Activated CD8-positive, alpha-beta memory T cell treated with anti-CD3 and anti-CD28 coated beads for 36 hours (primary cell): ENCODE results near the gene NUP37. TPM values are rescaled to one million over a fixed set of nuclear protein-coding genes. Genes with fewer than 3 reads are reported as not detected.
"Not testable (repeated sequence)": the region's sequence is repeated elsewhere in the genome, so short reads cannot be mapped to it uniquely, and the experiment has no call there.

Experiments
- CTCF ChIA-PET: fragments of 350-600 bp; sonication (Branson Sonifier 250); formaldehyde crosslinking; loops from one replicate; lab custom pipeline; 2021; ENCODE audit warnings: antibody characterized with exemption; lab: Charles Lee
- POLR2A ChIA-PET: fragments of 350-600 bp; sonication (Branson Sonifier 250); formaldehyde crosslinking; loops from one replicate; lab custom pipeline; 2021; ENCODE audit warnings: antibody characterized with exemption; lab: Charles Lee
- total RNA-seq, 2 experiments: library from RNA; stranded (reverse); gene quantifications; one replicate each; pipeline ENCODE4 v1.2.3, GENCODE V29; 2021

NUP37 gene
- total RNA-seq, 2 experiments from 2014 or later: 90.3 to 92.6 TPM

GRCh38 chr12:102096855-102097254 lies 23.1 kb downstream of the NUP37 start:
- ChIA-PET CTCF (no interaction called here), POLR2A (no interaction called here)

GRCh38 chr12:102095677-102096263 lies 24.1 kb downstream of the NUP37 start:
- ChIA-PET POLR2A (no interaction called here), CTCF (interaction anchor here (0.7 to 1.5 kb wide), 2 partner anchors 10 to 24 kb away, joined by 5 to 6 read pairs; partner anchors contain the start of genes NUP37 and PARPBP)

DNA sequence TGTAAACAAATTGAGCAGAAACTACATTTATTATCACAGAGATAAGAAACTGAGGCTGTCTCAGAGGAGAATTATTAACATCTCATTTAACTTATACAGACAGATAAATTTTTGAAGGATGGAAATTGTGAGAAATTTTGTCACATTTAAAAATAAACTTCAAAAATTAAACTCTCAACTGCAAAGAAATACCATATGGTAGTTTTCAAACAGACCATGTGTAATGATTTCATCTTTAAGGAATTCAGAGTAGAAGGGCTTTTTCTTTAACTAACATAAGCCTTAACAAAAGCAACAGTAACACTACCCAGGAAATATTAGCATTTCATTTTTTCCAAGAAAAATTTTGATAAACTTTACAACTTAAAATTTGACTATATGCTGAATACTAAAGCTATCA lies 26.6 kb downstream of the NUP37 start:
- CTCF ChIA-PET: no interaction called here
- POLR2A ChIA-PET: no interaction called here

DNA sequence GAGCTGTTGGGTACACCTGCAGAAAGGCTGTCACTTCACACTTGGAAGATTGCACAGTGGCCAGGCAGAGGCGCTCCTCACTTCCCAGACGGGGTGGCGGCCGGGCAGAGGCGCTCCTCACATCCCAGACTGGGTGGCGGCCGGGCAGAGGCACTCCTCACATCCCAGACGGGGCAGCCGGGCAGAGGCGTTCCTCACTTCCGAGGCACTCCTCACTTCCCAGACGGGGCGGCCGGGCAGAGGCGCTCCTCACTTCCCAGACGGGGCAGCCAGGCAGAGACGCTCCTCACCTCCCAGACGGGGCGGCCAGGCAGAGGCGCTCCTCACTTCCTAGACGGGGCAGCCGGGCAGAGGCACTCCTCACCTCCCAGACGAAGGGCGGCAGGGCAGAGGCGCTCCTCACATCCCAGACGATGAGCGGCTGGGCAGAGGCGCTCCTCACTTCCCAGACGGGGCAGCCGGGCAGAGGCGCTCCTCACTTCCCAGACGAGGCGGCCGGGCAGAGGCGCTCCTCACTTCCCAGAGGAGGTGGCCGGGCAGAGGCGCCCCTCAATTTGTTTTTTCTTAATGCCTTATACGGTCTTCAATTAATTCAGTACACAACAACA lies 30.6 kb downstream of the NUP37 start:
- POLR2A ChIA-PET, CTCF ChIA-PET: not testable (repeated sequence)

DNA sequence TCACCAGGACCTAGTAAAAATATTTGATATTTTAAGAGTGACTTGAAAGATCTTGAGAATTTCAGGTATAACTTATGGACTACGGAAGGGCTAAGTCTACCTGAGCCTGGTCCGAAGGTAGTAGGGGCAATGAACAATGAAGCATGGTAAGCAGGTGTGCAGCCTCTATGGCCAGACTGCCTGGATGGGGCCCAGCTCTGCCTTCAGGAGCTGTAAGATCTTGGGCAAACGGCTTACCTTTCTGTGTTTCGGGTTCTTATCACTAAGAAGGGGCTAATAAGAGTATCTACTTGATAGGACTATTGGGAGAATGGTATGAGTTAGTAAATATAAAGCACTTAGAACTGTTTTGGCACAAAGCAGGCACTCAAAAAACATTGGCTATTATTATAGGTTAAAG lies 39.1 kb downstream of the NUP37 start:
- ChIA-PET POLR2A (no interaction called here), CTCF (no interaction called here)

DNA sequence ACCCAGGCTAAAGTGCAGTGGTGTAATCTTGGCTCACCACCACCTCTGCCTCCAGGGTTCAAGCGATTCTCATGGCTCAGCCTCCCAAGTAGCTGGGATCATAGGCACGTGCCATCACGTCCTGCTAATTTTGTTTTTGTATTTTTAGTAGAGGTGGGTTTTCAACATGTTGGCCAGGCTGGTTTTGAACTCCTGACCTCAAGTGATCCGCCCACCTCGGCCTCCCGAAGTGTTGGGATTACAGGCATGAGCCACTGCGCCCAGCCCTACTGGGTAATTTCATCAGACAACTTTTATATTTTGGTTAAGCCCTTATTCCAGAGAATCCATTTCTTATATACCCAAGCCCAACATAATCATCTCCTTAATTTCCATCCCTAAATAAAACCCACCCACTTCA lies 47.8 kb downstream of the NUP37 start:
- POLR2A ChIA-PET, CTCF ChIA-PET: not testable (repeated sequence)

- POLR2A ChIA-PET: interaction anchor here (0.7 kb wide), 1 partner anchor 247 kb away, joined by 3 read pairs; no protein-coding TSS in a partner anchor
- CTCF ChIA-PET: no interaction called here
Observed at GRCh38 chr12:102069707-102070106, 50.2 kb downstream of the NUP37 start.

GRCh38 chr12:102067574-102068258 lies 52.2 kb downstream of the NUP37 start:
- ChIA-PET POLR2A (no interaction called here), CTCF (no interaction called here)

DNA sequence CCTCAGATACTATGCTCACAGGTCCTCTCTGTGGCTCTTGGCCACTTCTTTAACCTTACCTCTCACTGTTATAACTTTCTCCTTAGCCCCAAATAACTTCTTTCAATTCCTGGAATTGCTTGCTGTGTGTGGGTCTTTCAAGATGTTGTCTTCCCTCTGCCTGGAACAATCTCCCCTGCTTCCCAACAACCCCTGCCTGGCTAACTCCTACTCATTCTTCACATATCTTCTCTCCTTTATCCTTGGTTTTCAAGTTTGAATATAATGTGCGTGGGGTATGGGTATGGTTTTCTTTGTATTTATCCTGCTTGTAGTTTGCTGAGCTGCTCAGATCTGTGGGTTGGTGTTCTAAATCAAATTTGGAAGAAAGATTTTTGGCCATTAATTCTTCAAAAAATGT lies 55.4 kb downstream of the NUP37 start:
- ChIA-PET POLR2A (no interaction called here), CTCF (no interaction called here)

DNA sequence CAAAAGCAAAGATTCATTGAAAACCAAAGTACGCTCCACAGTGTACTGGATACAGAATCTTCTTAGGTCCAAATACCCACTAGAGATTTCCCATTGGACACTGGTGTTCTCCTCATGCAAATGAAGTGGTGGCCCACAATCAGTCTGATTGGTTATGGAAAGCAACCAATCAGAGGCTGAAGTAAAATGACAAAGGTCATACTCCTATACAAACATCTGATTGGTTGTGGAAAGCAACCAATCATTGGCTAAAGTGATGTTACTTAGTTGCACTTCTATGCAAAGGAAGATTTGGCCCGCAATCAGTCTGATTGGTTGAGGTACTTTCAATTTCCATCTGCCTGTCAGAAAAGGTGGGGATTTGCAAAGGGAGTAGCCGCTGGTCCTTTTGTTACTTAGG lies 56.8 kb downstream of the NUP37 start:
- ChIA-PET POLR2A (no interaction called here), CTCF (no interaction called here)

DNA sequence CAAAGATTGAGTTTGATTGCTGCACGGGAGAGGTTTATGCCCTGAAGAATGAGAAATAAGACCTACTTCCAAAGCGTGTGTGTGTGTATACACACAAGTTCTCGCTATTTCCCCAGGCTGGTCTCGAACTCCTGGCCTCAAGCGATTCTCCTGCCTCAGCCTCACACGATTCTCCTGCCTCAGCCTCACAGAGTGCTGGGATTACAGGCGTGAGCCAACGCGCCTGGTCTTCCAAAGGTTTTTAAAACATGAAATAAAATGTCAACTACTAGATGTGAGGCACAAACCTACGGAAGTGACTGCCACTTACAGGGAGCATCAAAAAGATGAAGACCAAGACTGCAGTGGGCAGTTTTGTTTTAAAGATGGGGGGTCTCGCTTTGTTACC lies 57.5 kb downstream of the NUP37 start:
- POLR2A ChIA-PET: interaction anchor here (0.6 to 1.5 kb wide), 4 partner anchors 126 to 432 kb away, joined by 3 to 11 read pairs (median 4); partner anchors contain the start of gene DRAM1
- CTCF ChIA-PET: no interaction called here

DNA sequence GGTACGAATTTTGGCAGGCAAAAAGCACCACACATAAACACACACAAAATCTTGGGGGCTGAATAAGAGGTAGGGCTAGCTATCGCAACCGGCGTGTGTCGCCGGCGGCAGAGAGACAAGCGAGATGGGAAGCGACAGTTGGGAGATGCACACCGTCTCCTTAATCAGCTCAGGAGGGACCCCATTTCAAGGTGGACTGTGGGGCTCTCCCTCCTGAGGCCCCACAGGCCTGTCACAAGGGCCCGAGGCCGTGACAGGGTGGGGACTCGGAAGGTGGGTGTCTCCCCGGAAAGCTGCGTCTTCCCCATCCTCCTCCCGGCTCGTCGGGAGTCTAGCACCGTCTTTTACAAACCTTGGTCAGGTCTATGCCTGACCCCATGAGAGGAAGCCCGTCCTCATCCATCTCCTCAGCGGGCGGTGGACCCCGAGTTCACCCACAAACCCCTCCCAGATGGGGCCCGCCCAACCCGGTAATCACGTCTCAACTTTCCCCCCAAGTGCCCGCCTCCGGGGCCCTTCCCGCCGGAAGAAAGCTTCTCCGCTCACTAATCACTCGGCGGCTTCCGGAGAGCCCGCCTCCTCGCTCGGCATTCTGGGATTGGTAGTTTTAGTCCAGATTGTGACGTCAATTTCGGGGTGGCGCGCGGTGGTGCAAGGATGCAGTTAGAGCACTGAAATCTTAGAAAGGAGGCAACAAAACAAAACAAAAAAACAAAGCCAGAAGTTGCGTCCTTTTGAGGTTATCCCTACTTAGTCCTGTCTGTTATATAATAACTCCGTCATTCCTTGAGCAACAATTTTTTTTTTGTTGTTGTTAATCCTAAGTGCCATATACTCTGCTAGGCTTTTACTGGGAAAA lies 58.1 kb downstream of the NUP37 start, which contains the start of gene WASHC3:
Gene WASHC3, minus strand, starts transcription at position 432 of the 859 bp plus-strand sequence. Its CDS starts 29 bp downstream, at position 403.
- CTCF ChIA-PET: interaction anchor here (0.6 to 1.4 kb wide), 2 partner anchors 77 to 288 kb away, joined by 3 to 5 read pairs; no protein-coding TSS in a partner anchor
- POLR2A ChIA-PET: interaction anchor here (0.6 to 1.5 kb wide), 4 partner anchors 126 to 432 kb away, joined by 3 to 11 read pairs (median 4); partner anchors contain the start of gene DRAM1

DNA sequence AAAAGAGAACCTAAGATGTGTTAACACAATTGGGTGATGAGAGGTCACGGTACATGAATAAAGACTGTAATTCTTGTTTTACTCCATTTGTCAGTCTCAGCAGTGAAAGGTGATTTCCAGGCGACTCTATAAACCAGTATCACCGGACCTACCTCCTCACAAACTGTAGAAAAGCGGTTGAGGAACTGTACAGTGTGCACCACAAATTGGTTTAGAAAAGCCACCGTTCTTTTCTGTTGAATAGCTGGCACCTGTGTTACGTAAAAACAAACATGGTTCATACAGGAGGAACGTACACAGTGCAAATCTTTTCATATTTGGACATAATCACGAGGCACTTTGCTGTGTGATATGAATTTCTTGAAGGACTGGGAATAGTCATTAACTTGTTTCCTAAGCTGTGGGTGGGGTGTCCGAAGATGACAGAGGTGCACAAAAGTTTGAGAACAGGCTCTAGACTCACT lies 58.8 kb downstream of the NUP37 start:
- POLR2A ChIA-PET: interaction anchor here (1.3 to 1.5 kb wide), 2 partner anchors 125 to 184 kb away, joined by 4 to 11 read pairs; partner anchors contain the start of gene DRAM1
- CTCF ChIA-PET: interaction anchor here (0.6 to 1.4 kb wide), 2 partner anchors 76 to 287 kb away, joined by 3 to 5 read pairs; no protein-coding TSS in a partner anchor

DNA sequence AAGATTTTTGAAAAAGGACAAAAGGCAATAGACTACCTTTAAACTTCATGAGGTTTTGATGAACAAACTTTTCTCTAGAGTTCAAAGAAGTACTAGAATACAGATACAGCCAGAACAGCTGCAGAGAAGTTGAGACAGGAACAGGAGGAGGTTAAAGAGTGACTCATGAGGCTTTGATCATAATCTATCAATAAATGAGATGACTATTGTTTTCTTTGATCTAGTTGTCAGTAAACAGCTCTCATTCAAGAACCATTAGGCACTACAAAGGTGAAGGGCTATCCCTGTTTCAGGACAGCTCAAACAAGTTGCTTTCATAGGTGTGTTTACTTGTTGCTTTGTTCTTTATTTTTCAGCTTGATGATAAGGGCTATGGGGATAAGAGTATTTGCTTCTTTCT lies 60.6 kb downstream of the NUP37 start:
- POLR2A ChIA-PET: no interaction called here
- CTCF ChIA-PET: no interaction called here

DNA sequence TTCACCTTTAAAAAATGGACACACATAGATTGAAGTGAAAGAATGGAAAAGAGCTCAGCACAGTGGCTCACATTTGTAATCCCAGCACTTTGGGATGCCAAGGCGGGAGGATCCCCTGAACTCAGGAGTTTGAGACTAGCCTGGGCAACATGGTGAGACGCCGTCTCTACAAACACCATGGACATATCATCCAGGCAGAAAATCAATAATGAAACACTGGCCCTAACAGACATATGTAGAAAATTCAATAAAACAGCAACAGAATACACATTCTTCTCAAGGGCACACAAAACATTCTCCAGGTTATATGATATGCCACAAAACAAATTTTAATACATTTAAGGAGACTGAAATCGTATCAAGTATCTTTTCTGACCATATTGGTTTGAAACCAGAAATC lies 65.6 kb downstream of the NUP37 start:
- ChIA-PET POLR2A (no interaction called here), CTCF (no interaction called here)

DNA sequence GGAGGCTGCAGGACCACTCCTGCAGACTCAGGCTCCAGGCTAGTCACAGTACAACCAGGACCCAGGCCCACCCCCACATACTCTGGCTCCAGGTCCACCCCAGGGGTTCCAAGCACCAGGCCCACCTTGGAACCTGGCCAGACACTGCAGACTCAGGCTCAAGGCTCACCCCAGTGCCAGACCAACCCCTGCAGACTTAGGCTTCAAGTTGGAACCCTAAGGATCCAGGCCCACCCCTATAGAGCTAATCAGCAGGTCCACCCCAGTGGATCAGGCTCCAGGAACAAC lies 66.9 kb downstream of the NUP37 start:
- CTCF ChIA-PET: interaction anchor here (1.4 kb wide), 1 partner anchor 10 kb away, joined by 3 read pairs; no protein-coding TSS in a partner anchor
- POLR2A ChIA-PET: no interaction called here

- ChIA-PET POLR2A (no interaction called here), CTCF (interaction anchor here (1.4 kb wide), 1 partner anchor 10 kb away, joined by 3 read pairs; no protein-coding TSS in a partner anchor)
Observed at GRCh38 chr12:102052192-102053061, 67.5 kb downstream of the NUP37 start.

DNA sequence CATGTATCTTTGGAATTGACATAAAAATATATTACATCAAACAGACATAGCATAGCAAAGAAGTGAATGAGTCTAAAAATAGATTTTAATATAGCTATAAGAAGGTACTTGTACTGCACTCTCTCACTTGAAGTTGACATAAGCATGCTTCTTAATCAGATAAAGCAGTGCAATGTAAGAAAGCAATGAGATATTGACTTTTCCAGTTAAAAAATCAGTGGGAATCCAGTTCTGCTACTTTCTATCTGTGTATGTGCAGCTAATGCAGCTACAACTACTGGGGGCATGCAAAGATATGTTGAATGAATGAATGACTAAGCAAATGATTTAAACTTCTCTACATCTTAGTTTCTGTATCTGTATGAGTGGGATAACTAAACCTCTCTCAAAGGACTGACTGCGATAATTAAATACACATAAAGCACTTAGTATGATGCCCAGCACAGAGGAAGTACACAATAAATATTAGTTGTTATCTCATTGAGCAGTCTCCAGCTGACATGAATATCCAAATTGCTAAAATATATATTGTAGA lies 68.4 kb downstream of the NUP37 start:
- CTCF ChIA-PET: no interaction called here
- POLR2A ChIA-PET: no interaction called here
